Fibroblast of lung (primary cell): ENCODE data around the gene CCDC50.

Experiments used
- CTCF ChIP-seq, 2 donors: IDR thresholded peaks in 1 of 2; conservative IDR thresholded peaks in 1 of 2; 1 replicate in 1 of 2; 2 replicates in 1 of 2; pipeline ENCODE4 v1.5.1; 2011 to 2012; ENCODE audit warnings: low read length in 2 of 2, control low read depth in 1 of 2, inconsistent platforms in 1 of 2, low read depth in 1 of 2, mild to moderate bottlenecking in 1 of 2
- EZH2 ChIP-seq: IDR thresholded peaks from 2 replicates; pipeline ENCODE4 v1.5.1; 2012; ENCODE audit warnings: low read length, control low read depth, mild to moderate bottlenecking; ENCODE audit errors: missing control alignments

DNA sequence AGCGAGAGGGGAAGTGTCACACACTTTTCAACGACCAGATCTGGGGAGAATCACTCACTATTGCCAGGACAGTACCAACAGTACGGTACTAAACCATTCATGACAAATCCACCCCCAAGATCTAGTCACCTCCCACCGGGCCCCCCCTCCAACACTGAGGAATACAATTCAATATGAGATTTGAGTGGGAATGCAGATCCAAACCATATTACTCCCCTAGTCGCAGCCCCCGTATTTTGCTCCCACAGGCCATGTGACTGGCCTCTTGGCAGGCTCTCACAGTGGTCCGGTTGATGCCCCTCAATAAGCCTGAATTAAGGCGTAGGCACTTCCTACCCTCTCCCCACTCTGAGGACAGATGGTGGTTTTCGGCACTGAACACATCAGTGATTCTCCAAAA, 86.4 kb downstream of the CCDC50 start:
- TF ChIP-seq CTCF (conservative IDR thresholded peaks at IDR 0.05 in 1 of 2, IDR thresholded peaks at IDR 0.05 in 1 of 2; ENCODE audit: low read depth in 1 of 2, low read length in 2 of 2) (no peak), EZH2 (no peak)
